Endothelial cell of umbilical vein (primary cell): ENCODE results near the gene SRCIN1. TPM values are rescaled to one million over a fixed set of nuclear protein-coding genes. Genes with fewer than 3 reads are reported as not detected.

ENCODE experiments used
- BruUV-seq: library from RNA; stranded (reverse); fragments of 400-500 nt; replicated peaks from 2 replicates; lab custom pipeline; 2021; lab: Mats Ljungman, UMichigan
- CTCF ChIA-PET: fragments of 300-600, 350-600 bp; sonication (Branson Sonifier 250); formaldehyde crosslinking; loops from one replicate; lab custom pipeline; 2021; ENCODE audit warnings: antibody characterized with exemption, inconsistent platforms; lab: Charles Lee
- POLR2A ChIA-PET: fragments of 300-600, 350-600 bp; sonication (Branson Sonifier 250); formaldehyde crosslinking; loops from one replicate; lab custom pipeline; 2021; ENCODE audit warnings: antibody characterized with exemption, inconsistent platforms; lab: Charles Lee
- DNase-seq: peaks from one replicate; pipeline ENCODE4 v3.0.0-alpha.2; 2011; ENCODE audit warnings: low read depth, low spot score
- FAIRE-seq: peaks from 2 replicates; lab custom pipeline; 2011; peaks lifted over from hg19 to GRCh38; lab: Jason Lieb, UNC
- H2AFZ ChIP-seq: 2 replicates; pipeline ENCODE4 v1.6.0; 2012; ENCODE audit warnings: low read depth, low read length, control low read depth, inconsistent platforms
- H3K27ac ChIP-seq: 2 replicates; pipeline ENCODE4 v1.5.1; 2011; ENCODE audit warnings: low read depth, mild to moderate bottlenecking, control low read depth, low read length, moderate library complexity; ENCODE audit not compliant: insufficient read depth
- H3K27me3 ChIP-seq, 2 experiments: 2 replicates each; pipeline versions ENCODE4 v1.6.0 to v1.6.1; 2011; ENCODE audit warnings: low read length in 2 of 2, mixed read lengths in 1 of 2; ENCODE audit not compliant: control insufficient read depth in 2 of 2, insufficient read depth in 2 of 2
- H3K36me3 ChIP-seq, 2 experiments: 2 replicates in 1 of 2; 3 replicates in 1 of 2; pipeline ENCODE4 v1.5.1; 2011; ENCODE audit warnings: low read length in 2 of 2, mild to moderate bottlenecking in 1 of 2, moderate library complexity in 1 of 2; ENCODE audit not compliant: control insufficient read depth in 2 of 2, insufficient read depth in 2 of 2; ENCODE audit errors: extremely low read depth in 1 of 2
- H3K4me1 ChIP-seq: 3 replicates; pipeline ENCODE4 v1.5.1; 2011; ENCODE audit warnings: mild to moderate bottlenecking, low read length; ENCODE audit not compliant: control insufficient read depth, insufficient read depth; ENCODE audit errors: extremely low read depth
- H3K4me2 ChIP-seq: 2 replicates; pipeline ENCODE4 v1.6.1; 2011; ENCODE audit warnings: low read length, control low read depth, mixed read lengths; ENCODE audit not compliant: insufficient read depth
- H3K4me3 ChIP-seq, 3 experiments: fragments of 200-600 bp in 1 of 3; sonication (generic), shearing (Covaris generic) in 1 of 3; replicated peaks in 1 of 3; 2 replicates each; pipeline ENCODE4 v1.5.1; 2011 to 2016; ENCODE audit warnings: control low read depth in 3 of 3, low read length in 3 of 3, mild to moderate bottlenecking in 2 of 3, inconsistent platforms in 1 of 3, low read depth in 1 of 3, moderate library complexity in 1 of 3; ENCODE audit not compliant: insufficient read depth in 1 of 3
- H3K79me2 ChIP-seq: 2 replicates; pipeline ENCODE4 v1.6.0; 2012; ENCODE audit warnings: low read length, inconsistent platforms; ENCODE audit not compliant: control insufficient read depth, insufficient read depth
- H3K9ac ChIP-seq: replicated peaks from 2 replicates; pipeline ENCODE3; 2011; ENCODE audit warnings: low read length, control low read depth; ENCODE audit not compliant: insufficient read depth; ENCODE audit errors: extremely low read depth
- H3K9me1 ChIP-seq: replicated peaks from 3 replicates; pipeline ENCODE4 v1.6.0; 2011; ENCODE audit warnings: mild to moderate bottlenecking, low read length; ENCODE audit not compliant: control insufficient read depth, insufficient read depth; ENCODE audit errors: extremely low read depth
- H3K9me3 ChIP-seq: replicated peaks from 2 replicates; pipeline ENCODE4 v1.5.1; 2012; ENCODE audit warnings: low read length, inconsistent platforms; ENCODE audit not compliant: control insufficient read depth, insufficient read depth
- H4K20me1 ChIP-seq: replicated peaks from 2 replicates; pipeline ENCODE3; 2011; ENCODE audit warnings: mild to moderate bottlenecking, low read length; ENCODE audit not compliant: control insufficient read depth, insufficient read depth; ENCODE audit errors: extremely low read depth
- EZH2 ChIP-seq: IDR thresholded peaks from 2 replicates; pipeline ENCODE4 v1.6.1; 2012; ENCODE audit warnings: borderline replicate concordance, low read depth, mild to moderate bottlenecking, moderate library complexity, low read length, inconsistent platforms; ENCODE audit not compliant: severe bottlenecking
- FOS ChIP-seq: IDR thresholded peaks from 2 replicates; pipeline ENCODE4 v1.6.1; 2011; ENCODE audit warnings: mild to moderate bottlenecking, low read length, moderate library complexity, borderline replicate concordance; ENCODE audit not compliant: insufficient read depth
- GATA2 ChIP-seq: IDR thresholded peaks from 2 replicates; pipeline ENCODE4 v1.7.0; 2011; ENCODE audit warnings: low read depth, mild to moderate bottlenecking, moderate library complexity, mixed read lengths, low read length; ENCODE audit not compliant: insufficient read length, insufficient read depth
- JUN ChIP-seq: IDR thresholded peaks from 2 replicates; pipeline ENCODE4 v1.6.1; 2011; ENCODE audit warnings: borderline replicate concordance, low read depth; ENCODE audit not compliant: insufficient read length, insufficient read depth
- MYC ChIP-seq: IDR thresholded peaks from one replicate; pipeline ENCODE4 v1.6.1; 2011; ENCODE audit warnings: mild to moderate bottlenecking, low read depth, low read length
- POLR2A ChIP-seq: IDR thresholded peaks from 2 replicates; pipeline ENCODE4 v1.6.1; 2012; ENCODE audit warnings: low read depth, mild to moderate bottlenecking, control low read depth, low read length
- POLR2AphosphoS5 ChIP-seq: IDR thresholded peaks from 2 replicates; pipeline ENCODE4 v1.6.1; 2012; ENCODE audit warnings: low read depth, mild to moderate bottlenecking, control low read depth, low read length, moderate library complexity; ENCODE audit not compliant: insufficient read depth
- dilution Hi-C: fragments of 300-500 bp; cut with MboI; formaldehyde crosslinking; loops from one replicate; pipeline ENCODE4 v1.15.0; 2019; ENCODE audit warnings: low sequenced_read_pairs; ENCODE audit not compliant: extremely low pct_ligation_motif_present
- intact Hi-C: fragments of 100-400 bp; cut with micrococcal nuclease; formaldehyde crosslinking; loops from one replicate; pipeline ENCODE4 v1.10.0; 2022
- polyA plus RNA-seq, 4 experiments: library from polyadenylated mRNA; depleted of rRNA in 3 of 4; stranded (reverse) in 3 of 4; unstranded in 1 of 4; fragments of >200 nt; gene quantifications; 2 replicates each; pipeline versions ENCODE4 v1.2.1 to v1.2.3, GENCODE V29; 2011 to 2012; ENCODE audit warnings: missing spikeins in 1 of 4
- total RNA-seq: library from RNA; stranded (reverse); gene quantifications from 2 replicates; pipeline ENCODE4 v1.2.3, GENCODE V29; 2021
- TF ChIP-seq, protein P1 (sequence below), 2 donors: IDR thresholded peaks; 1 replicate in 1 of 2; 2 replicates in 1 of 2; pipeline ENCODE4 v1.5.1; 2011; ENCODE audit warnings: low read length in 2 of 2, mild to moderate bottlenecking in 2 of 2, moderate library complexity in 2 of 2, control low read depth in 1 of 2, inconsistent platforms in 1 of 2, low read depth in 1 of 2; ENCODE audit not compliant: insufficient read depth in 1 of 2; ENCODE audit errors: extremely low read depth in 1 of 2
- TF ChIP-seq, protein P2 (sequence below): IDR thresholded peaks from 2 replicates; pipeline ENCODE4 v1.6.1; 2011; ENCODE audit not compliant: insufficient read depth, insufficient read length

SRCIN1 gene
- total and polyA plus RNA-seq, 2 donors (not counting 3 experiments of a cell fraction or from before 2014, with no cell fraction given) = 0.15 to 0.35 TPM

DNA sequence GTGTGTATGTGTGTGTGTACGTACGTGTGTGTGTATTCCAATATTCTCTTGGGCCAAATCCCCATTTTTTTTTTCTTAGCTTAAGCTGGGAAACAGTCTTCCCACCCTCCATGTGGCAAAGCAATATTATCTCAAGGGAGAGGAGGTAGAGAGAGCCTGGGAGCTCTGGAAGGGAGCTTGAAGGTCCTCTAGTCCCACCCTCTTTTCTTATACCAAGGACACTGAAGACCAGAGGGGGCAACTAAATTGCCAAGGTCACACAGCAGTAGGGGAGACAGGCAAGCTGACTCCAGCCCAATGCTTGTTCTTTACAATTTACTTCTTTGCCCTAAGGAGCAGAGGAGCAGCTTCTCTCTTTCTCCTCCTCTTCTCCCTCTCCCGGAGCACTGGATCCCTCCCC lies 6.8 kb downstream of the SRCIN1 start:
- Histone ChIP-seq H3K9ac (no peak overlapping the region), H3K4me2 (no peak overlapping the region), H3K9me3 (no peaks in the 10 kb centered on the region), H3K9me1 (no peaks in the 10 kb centered on the region), H3K4me3 (no peak overlapping the region), H2AFZ (no peak overlapping the region), H3K36me3 (no peaks in the 10 kb centered on the region), H3K79me2 (no peaks in the 10 kb centered on the region), H3K4me1 (no peaks in the 10 kb centered on the region), H3K27me3 (peaks cover 5 to 21% of the 10 kb centered on the region in 2 experiments), H3K27ac (no peak overlapping the region), H4K20me1 (no peaks in the 10 kb centered on the region)
- TF ChIP-seq, protein P1, sequence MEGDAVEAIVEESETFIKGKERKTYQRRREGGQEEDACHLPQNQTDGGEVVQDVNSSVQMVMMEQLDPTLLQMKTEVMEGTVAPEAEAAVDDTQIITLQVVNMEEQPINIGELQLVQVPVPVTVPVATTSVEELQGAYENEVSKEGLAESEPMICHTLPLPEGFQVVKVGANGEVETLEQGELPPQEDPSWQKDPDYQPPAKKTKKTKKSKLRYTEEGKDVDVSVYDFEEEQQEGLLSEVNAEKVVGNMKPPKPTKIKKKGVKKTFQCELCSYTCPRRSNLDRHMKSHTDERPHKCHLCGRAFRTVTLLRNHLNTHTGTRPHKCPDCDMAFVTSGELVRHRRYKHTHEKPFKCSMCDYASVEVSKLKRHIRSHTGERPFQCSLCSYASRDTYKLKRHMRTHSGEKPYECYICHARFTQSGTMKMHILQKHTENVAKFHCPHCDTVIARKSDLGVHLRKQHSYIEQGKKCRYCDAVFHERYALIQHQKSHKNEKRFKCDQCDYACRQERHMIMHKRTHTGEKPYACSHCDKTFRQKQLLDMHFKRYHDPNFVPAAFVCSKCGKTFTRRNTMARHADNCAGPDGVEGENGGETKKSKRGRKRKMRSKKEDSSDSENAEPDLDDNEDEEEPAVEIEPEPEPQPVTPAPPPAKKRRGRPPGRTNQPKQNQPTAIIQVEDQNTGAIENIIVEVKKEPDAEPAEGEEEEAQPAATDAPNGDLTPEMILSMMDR (IDR thresholded peaks at IDR 0.05; ENCODE audit: extremely low read depth in 1 of 2, insufficient read depth in 1 of 2, low read depth in 1 of 2, low read length in 2 of 2) = no peak
- TF ChIP-seq FOS (no peak), POLR2AphosphoS5 (no peak), GATA2 (no peak), JUN (no peak), POLR2A (no peak), EZH2 (no peak), MYC (no peak)
- TF ChIP-seq, protein P2, sequence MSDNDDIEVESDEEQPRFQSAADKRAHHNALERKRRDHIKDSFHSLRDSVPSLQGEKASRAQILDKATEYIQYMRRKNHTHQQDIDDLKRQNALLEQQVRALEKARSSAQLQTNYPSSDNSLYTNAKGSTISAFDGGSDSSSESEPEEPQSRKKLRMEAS = no peak
- POLR2A ChIA-PET = no interaction called here
- no peak for FAIRE-seq
- DNase-seq = no peak
- BruUV-seq = no TSS peak
- dilution Hi-C loops (no loop called here), intact Hi-C loops (no loop called here)
- CTCF ChIA-PET = interaction anchor here (0.7 to 4.3 kb wide), 5 partner anchors 12 to 68 kb away, joined by 3 to 17 read pairs (median 4); no protein-coding TSS in a partner anchor
